AG09309 (cell line): ENCODE results near the gene TMSB10.

Source experiments
- DNase-seq: peaks from one replicate; pipeline ENCODE4 v3.0.0-alpha.2; 2010; ENCODE audit warnings: low read depth
- H3K4me3 ChIP-seq: 2 replicates; pipeline ENCODE4 v1.5.1; 2011; ENCODE audit warnings: mild to moderate bottlenecking, low read depth, low read length, moderate library complexity; ENCODE audit not compliant: control insufficient read depth
- TF ChIP-seq, protein P1 (sequence below): IDR thresholded peaks from 2 replicates; pipeline ENCODE4 v1.5.1; 2011; ENCODE audit warnings: mild to moderate bottlenecking, low read depth, low read length, inconsistent platforms; ENCODE audit not compliant: insufficient read depth, control insufficient read depth; ENCODE audit errors: missing control alignments

Gene TMSB10

DNA sequence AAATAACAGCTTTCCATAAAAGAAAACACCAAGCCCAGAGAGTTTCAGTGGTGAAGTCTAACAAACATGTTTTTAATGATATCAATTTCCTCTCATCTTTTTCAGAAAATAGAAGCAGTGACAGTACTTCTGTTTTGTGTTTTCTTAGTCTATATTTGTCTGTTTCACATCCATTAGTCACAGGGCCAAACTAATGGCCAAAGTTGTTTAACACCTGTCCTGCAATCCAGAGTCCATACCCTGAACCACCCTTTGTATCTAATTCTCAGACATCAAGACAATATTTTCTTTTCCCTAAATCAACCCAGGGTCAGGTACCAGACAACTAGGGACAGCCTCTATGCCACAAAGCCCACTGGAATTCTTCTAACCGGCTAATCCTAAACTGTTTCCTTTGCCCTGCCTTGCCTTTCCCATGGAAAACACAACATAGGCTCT lies 25.9 kb downstream of the TMSB10 start:
- TF ChIP-seq, protein P1, sequence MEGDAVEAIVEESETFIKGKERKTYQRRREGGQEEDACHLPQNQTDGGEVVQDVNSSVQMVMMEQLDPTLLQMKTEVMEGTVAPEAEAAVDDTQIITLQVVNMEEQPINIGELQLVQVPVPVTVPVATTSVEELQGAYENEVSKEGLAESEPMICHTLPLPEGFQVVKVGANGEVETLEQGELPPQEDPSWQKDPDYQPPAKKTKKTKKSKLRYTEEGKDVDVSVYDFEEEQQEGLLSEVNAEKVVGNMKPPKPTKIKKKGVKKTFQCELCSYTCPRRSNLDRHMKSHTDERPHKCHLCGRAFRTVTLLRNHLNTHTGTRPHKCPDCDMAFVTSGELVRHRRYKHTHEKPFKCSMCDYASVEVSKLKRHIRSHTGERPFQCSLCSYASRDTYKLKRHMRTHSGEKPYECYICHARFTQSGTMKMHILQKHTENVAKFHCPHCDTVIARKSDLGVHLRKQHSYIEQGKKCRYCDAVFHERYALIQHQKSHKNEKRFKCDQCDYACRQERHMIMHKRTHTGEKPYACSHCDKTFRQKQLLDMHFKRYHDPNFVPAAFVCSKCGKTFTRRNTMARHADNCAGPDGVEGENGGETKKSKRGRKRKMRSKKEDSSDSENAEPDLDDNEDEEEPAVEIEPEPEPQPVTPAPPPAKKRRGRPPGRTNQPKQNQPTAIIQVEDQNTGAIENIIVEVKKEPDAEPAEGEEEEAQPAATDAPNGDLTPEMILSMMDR = no peak
- no peak for DNase-seq
- no peak overlapping the region for H3K4me3 ChIP-seq

DNA sequence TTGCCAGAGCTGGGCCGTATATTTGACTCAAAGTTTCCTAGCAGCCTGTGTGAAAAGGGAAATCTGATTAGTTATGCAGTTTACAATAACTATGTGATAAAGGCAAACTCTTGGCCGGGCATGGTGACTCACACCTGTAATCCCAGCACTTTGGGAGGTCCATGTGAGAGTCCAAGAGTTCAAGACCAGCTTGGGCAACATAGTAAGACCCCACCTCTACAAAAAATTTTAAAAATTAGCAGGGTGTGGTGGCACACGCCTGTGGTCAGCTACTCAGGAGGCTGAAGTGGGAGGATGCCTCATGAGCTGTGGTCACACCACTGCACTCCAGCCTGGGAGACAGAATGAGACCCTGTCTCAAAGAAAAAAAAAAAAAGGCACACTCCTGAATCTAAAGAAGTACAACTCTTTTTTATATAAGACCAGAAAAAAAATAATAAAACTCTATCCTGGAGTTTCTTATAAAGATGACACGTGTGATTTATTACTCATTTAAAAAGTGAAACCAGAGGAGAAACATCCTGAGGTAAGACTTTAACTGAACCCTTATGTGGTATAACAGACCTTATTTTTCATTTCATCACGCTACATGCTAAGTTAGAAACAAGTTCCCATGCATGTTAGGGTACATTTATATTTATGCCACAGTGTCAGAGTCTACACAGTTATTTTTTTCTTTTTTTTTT lies 32.9 kb downstream of the TMSB10 start:
- no peak for DNase-seq
- H3K4me3 ChIP-seq = no peak overlapping the region
- TF ChIP-seq, protein P1 = no peak

GRCh38 chr2:84939426-84940087 lies 34.1 kb downstream of the TMSB10 start:
- TF ChIP-seq, protein P1 = no peak
- no peak for DNase-seq
- no peak overlapping the region for H3K4me3 ChIP-seq

- H3K4me3 ChIP-seq = no peak overlapping the region
- DNase-seq = no peak
- TF ChIP-seq, protein P1 = no peak
These were observed 34.6 kb downstream of the TMSB10 start for GRCh38 chr2:84940088-84940470.

GRCh38 chr2:84940831-84941412 lies 35.5 kb downstream of the TMSB10 start:
- H3K4me3 ChIP-seq = no peak overlapping the region
- DNase-seq = no peak
- TF ChIP-seq, protein P1 = no peak

- H3K4me3 ChIP-seq = no peak overlapping the region
- TF ChIP-seq, protein P1 = no peak
- no peak for DNase-seq
These were observed 36.7 kb downstream of the TMSB10 start for GRCh38 chr2:84942166-84942565.
